Panc1 (cell line): Measurements from ENCODE around the gene RGS13.

ENCODE experiments used
- SIN3A ChIP-seq: IDR thresholded peaks from 2 replicates; pipeline ENCODE4 v1.6.1; 2012; ENCODE audit warnings: low read depth, mild to moderate bottlenecking, low read length, moderate library complexity, borderline replicate concordance; ENCODE audit not compliant: insufficient read depth
- TF ChIP-seq, protein P1 (sequence below): fragments of 450-650 bp; IDR thresholded peaks from 2 replicates; pipeline ENCODE4 v1.5.1; 2017; ENCODE audit warnings: mild to moderate bottlenecking

DNA sequence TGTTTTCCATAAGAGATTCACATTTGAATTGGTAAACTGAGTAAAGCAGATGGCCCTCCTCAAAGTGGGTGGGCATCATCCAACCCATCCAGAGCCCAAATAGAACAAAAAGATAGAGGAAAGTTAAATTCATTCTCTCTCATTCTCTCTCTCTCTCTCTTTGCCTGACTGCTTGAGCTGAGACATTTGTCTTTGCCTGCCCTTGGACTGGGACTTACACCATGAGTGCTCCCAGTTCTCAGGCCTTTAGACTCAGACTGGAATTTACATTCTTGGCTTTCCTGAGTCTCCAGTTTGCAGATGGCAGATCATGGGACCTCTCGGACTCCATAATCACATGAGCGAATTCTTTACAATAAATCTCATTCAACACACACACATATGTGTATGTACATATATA is 69.6 kb downstream of the RGS13 start:
- TF ChIP-seq, protein P1, sequence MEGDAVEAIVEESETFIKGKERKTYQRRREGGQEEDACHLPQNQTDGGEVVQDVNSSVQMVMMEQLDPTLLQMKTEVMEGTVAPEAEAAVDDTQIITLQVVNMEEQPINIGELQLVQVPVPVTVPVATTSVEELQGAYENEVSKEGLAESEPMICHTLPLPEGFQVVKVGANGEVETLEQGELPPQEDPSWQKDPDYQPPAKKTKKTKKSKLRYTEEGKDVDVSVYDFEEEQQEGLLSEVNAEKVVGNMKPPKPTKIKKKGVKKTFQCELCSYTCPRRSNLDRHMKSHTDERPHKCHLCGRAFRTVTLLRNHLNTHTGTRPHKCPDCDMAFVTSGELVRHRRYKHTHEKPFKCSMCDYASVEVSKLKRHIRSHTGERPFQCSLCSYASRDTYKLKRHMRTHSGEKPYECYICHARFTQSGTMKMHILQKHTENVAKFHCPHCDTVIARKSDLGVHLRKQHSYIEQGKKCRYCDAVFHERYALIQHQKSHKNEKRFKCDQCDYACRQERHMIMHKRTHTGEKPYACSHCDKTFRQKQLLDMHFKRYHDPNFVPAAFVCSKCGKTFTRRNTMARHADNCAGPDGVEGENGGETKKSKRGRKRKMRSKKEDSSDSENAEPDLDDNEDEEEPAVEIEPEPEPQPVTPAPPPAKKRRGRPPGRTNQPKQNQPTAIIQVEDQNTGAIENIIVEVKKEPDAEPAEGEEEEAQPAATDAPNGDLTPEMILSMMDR = no peak
- no peak for TF ChIP-seq SIN3A
